ENCODE results near the gene NEURL4.
"Not testable (repeated sequence)": the region's sequence is repeated elsewhere in the genome, so short reads cannot be mapped to it uniquely, and the experiment has no call there.

Gene NEURL4

GRCh38 chr17:7328840-7329373 is at the start of gene NEURL4:
Gene NEURL4, minus strand, starts transcription at chr17:7329335. Its CDS starts 23 bp downstream, at chr17:7329312.
- no peak for DNase-seq

GRCh38 chr17:7374353-7374752 is 45.2 kb upstream of the NEURL4 start:
- DNase-seq: no peak

- no peak for DNase-seq
These were observed 41.7 kb upstream of the NEURL4 start for GRCh38 chr17:7370853-7371252.

DNA sequence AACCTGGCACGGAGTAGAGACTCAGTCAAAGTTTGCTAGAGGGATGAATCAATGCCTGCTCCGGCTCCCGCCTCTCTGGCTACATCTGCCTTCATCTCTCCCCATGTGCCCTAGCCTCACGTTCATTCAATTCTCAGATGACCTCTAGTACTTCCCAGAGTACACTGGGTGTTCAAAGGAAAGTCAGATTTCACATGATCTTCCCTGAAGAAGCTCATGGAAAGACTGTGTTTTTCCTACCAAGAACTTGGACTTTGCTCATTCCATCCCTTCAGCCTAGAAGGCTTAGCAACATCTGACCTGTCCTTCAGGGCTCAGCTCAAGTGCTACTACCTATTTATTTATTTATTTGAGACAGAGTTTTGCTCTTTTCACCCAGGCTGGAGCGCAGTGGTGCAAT is 40.7 kb upstream of the NEURL4 start:
- DNase-seq: no peak

DNA sequence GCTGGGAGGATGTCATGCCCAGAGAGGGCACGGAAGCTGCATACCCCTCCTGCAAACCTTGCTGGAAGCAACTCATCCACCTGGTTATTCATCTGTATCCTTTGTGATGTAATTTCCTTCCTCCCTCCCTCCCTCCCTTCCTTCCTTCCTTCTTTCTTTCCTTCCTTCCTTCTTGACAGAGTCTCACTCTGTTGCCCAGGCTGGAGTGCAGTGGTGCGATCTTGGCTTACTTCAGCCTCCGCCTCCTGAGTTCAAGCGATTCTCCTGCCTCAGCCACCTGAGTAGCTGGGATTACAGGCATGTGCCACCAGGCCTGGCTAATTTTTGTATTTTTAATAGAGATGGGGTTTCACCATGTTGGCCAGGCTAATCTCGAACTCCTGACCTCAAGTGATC is 39.5 kb upstream of the NEURL4 start:
- not testable (repeated sequence) for DNase-seq

GRCh38 chr17:7367918-7368598 is 38.9 kb upstream of the NEURL4 start:
- DNase-seq: no peak

GRCh38 chr17:7367083-7367482 is 37.9 kb upstream of the NEURL4 start:
- DNase-seq: no peak

GRCh38 chr17:7365963-7366362 is 36.8 kb upstream of the NEURL4 start:
- DNase-seq: not testable (repeated sequence)

DNA sequence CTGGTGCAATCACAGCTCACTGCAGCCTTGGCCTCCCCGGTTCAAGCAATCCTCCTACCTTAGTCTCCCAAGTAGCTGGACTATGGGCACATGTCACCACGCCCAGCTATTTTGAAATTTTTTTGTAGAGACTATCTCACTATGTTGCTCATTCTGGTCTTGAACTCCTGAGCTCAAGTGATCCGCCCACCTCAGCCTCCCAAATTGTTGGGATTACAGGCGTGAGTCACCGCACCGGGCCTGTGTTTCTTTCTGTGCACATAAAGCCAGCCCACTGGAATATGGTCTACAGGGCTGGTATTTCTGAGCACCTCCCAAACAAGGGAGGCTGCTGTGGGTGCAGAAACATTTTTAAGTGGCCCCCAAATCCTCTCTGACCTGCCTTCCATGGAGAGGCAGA is 34.2 kb upstream of the NEURL4 start:
- DNase-seq: no peak

- DNase-seq: no peak
These were observed 32.8 kb upstream of the NEURL4 start for GRCh38 chr17:7361906-7362305.

DNA sequence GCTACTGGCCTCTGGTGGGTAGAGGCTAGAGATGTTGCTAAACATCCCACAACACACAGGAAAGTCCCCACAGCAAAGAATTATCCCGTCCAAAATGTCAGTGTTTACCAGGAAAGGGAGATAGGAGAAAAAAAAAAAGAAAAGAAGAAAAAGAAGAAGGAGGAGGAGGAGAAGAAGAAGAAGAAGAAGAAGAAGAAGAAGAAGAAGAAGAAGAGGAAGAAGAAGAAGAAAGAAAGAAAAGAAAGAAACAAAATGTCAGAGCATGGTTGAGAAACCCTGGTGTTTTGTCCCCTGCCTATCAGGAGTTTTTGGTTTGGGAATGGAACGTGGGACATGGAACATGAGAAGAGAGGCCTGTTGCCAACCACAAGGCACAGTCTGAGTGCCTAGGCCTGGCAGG is 28.2 kb upstream of the NEURL4 start:
- DNase-seq: no peak

DNA sequence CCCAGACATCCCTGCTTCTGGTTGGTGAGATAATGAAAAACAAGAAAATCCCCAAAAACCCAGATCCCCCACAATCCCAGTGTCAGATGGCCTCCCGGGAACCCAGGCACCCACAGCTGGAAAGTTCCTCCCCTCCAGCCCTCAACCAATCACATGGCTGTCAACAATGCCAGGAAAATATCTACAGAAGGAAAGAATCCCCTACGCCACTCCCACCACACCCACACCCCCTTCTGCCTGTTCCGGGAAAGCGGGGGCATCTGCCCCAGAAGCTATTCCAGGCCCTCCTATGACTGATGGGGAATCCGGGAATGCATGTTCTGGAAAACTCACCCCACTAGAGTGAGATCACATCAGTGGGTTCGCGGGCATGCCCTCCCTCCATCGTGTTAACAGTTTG is 27.6 kb upstream of the NEURL4 start:
- no peak for DNase-seq

GRCh38 chr17:7356072-7356549 is 27.0 kb upstream of the NEURL4 start:
- DNase-seq: peak; percentile 50

GRCh38 chr17:7355573-7355972 is 26.4 kb upstream of the NEURL4 start:
- no peak for DNase-seq

GRCh38 chr17:7355053-7355452 is 25.9 kb upstream of the NEURL4 start, which contains the start of gene TMEM95:
Gene TMEM95, plus strand, starts transcription at chr17:7355156. Its CDS starts 49 bp downstream, at chr17:7355205.
- peak; percentile 18 for DNase-seq

GRCh38 chr17:7354262-7354843 is 25.2 kb upstream of the NEURL4 start:
- peak; percentile 49 for DNase-seq

DNA sequence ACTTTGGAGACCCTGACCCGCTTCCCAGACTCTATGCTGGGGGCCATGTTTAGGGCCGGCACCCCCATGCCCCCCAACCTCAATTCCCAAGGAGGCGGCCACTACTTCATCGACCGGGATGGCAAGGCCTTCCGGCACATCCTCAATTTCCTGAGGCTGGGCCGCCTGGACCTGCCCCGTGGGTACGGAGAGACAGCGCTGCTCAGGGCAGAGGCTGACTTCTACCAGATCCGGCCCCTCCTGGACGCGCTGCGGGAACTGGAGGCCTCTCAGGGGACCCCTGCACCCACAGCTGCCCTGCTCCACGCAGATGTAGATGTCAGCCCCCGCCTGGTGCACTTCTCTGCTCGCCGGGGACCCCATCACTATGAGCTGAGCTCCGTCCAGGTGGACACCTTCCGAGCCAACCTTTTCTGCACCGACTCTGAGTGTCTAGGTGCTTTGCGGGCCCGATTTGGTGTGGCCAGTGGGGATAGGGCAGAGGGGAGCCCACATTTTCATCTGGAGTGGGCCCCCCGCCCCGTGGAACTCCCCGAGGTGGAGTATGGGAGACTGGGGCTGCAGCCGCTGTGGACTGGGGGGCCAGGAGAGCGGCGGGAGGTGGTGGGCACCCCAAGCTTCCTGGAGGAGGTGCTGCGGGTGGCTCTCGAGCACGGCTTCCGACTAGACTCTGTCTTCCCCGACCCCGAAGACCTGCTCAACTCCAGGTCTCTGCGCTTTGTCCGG is 23.9 kb upstream of the NEURL4 start:
- no peak for DNase-seq

GRCh38 chr17:7352503-7352889 is 23.4 kb upstream of the NEURL4 start:
- no peak for DNase-seq

- DNase-seq: peak; percentile 94
These were observed 22.7 kb upstream of the NEURL4 start, which contains the start of gene KCTD11 for GRCh38 chr17:7351665-7352502. Gene KCTD11, plus strand, starts transcription at chr17:7352162.

- DNase-seq: peak; percentile 72
These were observed 19.5 kb upstream of the NEURL4 start for GRCh38 chr17:7348478-7349242.

DNA sequence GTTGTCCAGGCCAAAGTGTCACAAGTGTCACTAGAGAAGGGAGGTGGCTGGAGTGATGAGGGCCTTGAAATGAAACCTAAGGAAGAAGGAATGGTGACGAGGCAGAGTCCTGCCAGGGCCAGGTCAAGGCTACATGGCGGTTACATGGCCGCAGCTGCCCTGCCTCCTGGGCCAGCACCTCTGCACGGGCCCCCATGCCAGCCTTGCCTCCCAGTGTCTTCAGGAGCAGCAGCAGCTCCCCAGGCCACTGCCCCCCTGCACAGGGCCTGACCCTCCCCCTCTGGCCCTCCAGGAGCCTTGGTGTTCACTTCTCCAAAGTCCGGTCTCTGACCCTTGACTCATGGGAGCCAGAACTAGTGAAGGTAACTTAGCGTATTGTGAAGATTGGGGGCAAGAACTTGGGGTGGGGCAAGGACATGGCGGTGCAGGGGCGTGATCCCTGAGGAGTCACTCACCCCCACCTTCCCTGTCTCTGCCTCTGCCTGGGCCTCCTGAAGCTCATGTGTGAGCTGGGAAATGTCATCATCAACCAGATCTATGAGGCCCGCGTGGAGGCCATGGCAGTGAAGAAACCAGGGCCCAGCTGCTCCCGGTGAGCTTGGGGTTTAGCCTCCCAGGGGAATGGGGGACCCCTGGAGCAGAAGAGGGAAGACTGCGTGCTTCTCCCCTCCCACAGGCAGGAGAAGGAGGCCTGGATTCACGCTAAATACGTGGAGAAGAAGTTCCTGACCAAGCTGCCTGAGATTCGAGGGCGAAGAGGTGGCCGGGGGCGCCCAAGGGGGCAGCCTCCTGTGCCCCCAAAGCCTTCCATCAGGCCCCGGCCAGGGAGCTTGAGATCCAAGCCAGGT is 18.7 kb upstream of the NEURL4 start:
- DNase-seq: no peak
